ENCODE data around the gene QRFPR.

- no peak for TF ChIP-seq POLR2A (IDR thresholded peaks at IDR 0.05)
- TF ChIP-seq, protein P1, sequence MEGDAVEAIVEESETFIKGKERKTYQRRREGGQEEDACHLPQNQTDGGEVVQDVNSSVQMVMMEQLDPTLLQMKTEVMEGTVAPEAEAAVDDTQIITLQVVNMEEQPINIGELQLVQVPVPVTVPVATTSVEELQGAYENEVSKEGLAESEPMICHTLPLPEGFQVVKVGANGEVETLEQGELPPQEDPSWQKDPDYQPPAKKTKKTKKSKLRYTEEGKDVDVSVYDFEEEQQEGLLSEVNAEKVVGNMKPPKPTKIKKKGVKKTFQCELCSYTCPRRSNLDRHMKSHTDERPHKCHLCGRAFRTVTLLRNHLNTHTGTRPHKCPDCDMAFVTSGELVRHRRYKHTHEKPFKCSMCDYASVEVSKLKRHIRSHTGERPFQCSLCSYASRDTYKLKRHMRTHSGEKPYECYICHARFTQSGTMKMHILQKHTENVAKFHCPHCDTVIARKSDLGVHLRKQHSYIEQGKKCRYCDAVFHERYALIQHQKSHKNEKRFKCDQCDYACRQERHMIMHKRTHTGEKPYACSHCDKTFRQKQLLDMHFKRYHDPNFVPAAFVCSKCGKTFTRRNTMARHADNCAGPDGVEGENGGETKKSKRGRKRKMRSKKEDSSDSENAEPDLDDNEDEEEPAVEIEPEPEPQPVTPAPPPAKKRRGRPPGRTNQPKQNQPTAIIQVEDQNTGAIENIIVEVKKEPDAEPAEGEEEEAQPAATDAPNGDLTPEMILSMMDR (IDR thresholded peaks at IDR 0.05) = no peak
These were observed at the start of gene QRFPR for GRCh38 chr4:121380776-121381462.

Data from right lobe of liver (tissue), 4 donors.